Keratinocyte (primary cell): ENCODE measurements around the gene WNT10A. TPM values are rescaled to one million over a fixed set of nuclear protein-coding genes. Genes with fewer than 3 reads are reported as not detected.

ENCODE experiments used
- DNase-seq: peaks from one replicate; pipeline ENCODE4 v3.0.0-alpha.2; 2011; ENCODE audit warnings: low read depth, missing footprints, low spot score
- FAIRE-seq: peaks from 2 replicates; lab custom pipeline; 2011; peaks lifted over from hg19 to GRCh38; lab: Jason Lieb, UNC
- H2AFZ ChIP-seq: 2 replicates; pipeline ENCODE4 v1.6.0; 2012; ENCODE audit warnings: low read length, control low read depth, inconsistent platforms; ENCODE audit not compliant: control insufficient read depth
- H3K27ac ChIP-seq: 2 replicates; pipeline ENCODE4 v1.5.1; 2011; ENCODE audit warnings: low read length; ENCODE audit not compliant: control insufficient read depth, insufficient read depth
- H3K27me3 ChIP-seq: 3 replicates; pipeline ENCODE4 v1.6.0; 2011; ENCODE audit warnings: low read length; ENCODE audit not compliant: control insufficient read depth, insufficient read depth; ENCODE audit errors: extremely low read depth
- H3K36me3 ChIP-seq, 2 experiments: 2 replicates in 1 of 2; 3 replicates in 1 of 2; pipeline ENCODE4 v1.5.1; 2011; ENCODE audit warnings: low read length in 2 of 2, mild to moderate bottlenecking in 1 of 2; ENCODE audit not compliant: control insufficient read depth in 2 of 2, insufficient read depth in 2 of 2; ENCODE audit errors: extremely low read depth in 1 of 2
- H3K4me1 ChIP-seq: 3 replicates; pipeline ENCODE4 v1.5.1; 2011; ENCODE audit warnings: low read length; ENCODE audit not compliant: control insufficient read depth, insufficient read depth; ENCODE audit errors: extremely low read depth
- H3K4me2 ChIP-seq: 3 replicates; pipeline ENCODE4 v1.6.0; 2011; ENCODE audit warnings: low read depth, low read length; ENCODE audit not compliant: control insufficient read depth, insufficient read depth; ENCODE audit errors: extremely low read depth
- H3K4me3 ChIP-seq, 3 experiments: fragments of 200-600 bp in 1 of 3; sonication (generic) in 1 of 3; 2 replicates in 2 of 3; 3 replicates in 1 of 3; pipeline ENCODE4 v1.5.1; 2011 to 2016; ENCODE audit warnings: low read length in 3 of 3, mild to moderate bottlenecking in 3 of 3, control low read depth in 2 of 3, inconsistent platforms in 1 of 3, low read depth in 1 of 3, mixed read lengths in 1 of 3, mixed run types in 1 of 3, moderate library complexity in 1 of 3; ENCODE audit not compliant: control insufficient read depth in 2 of 3, insufficient read depth in 2 of 3; ENCODE audit errors: extremely low read depth in 1 of 3
- H3K79me2 ChIP-seq: 2 replicates; pipeline ENCODE4 v1.6.0; 2012; ENCODE audit warnings: low read length; ENCODE audit not compliant: control insufficient read depth, insufficient read depth
- H3K9ac ChIP-seq: 3 replicates; pipeline ENCODE4 v1.6.0; 2011; ENCODE audit warnings: low read length; ENCODE audit not compliant: control insufficient read depth, insufficient read depth; ENCODE audit errors: extremely low read depth
- H3K9me1 ChIP-seq: 3 replicates; pipeline ENCODE4 v1.6.0; 2011; ENCODE audit warnings: low read length; ENCODE audit not compliant: control insufficient read depth, insufficient read depth; ENCODE audit errors: extremely low read depth
- H3K9me3 ChIP-seq: 2 replicates; pipeline ENCODE4 v1.5.1; 2012; ENCODE audit warnings: low read depth, low read length; ENCODE audit not compliant: control insufficient read depth
- H4K20me1 ChIP-seq: 3 replicates; pipeline ENCODE4 v1.6.0; 2011; ENCODE audit warnings: low read length; ENCODE audit not compliant: control insufficient read depth, insufficient read depth; ENCODE audit errors: extremely low read depth
- EZH2 ChIP-seq: IDR thresholded peaks from one replicate; pipeline ENCODE4 v1.6.1; 2012; ENCODE audit warnings: inconsistent platforms, mild to moderate bottlenecking, low read length, moderate library complexity
- dilution Hi-C: fragments of 300-500 bp; cut with MboI; formaldehyde crosslinking; loops from one replicate; pipeline ENCODE4 v1.7.0; 2020; ENCODE audit warnings: low sequenced_read_pairs; ENCODE audit not compliant: extremely low pct_ligation_motif_present
- polyA plus RNA-seq, 5 experiments: library from polyadenylated mRNA; depleted of rRNA in 3 of 5; stranded (reverse) in 3 of 5; stranded (forward) in 1 of 5; unstranded in 1 of 5; fragments of >200 nt; gene quantifications; 1 replicate in 1 of 5; 2 replicates in 3 of 5; 3 replicates in 1 of 5; pipeline versions ENCODE4 v1.2.1 to v1.2.3, GENCODE V29; 2011 to 2012; ENCODE audit warnings: missing spikeins in 2 of 5, low read depth in 1 of 5, low replicate concordance in 1 of 5
- TF ChIP-seq, protein P1 (sequence below), 3 experiments: IDR thresholded peaks in 1 of 3; conservative IDR thresholded peaks in 1 of 3; optimal IDR thresholded peaks in 1 of 3; 2 replicates in 2 of 3; 3 replicates in 1 of 3; pipeline versions ENCODE3 to v1.5.1; 2011; ENCODE audit warnings: low read length in 3 of 3, mild to moderate bottlenecking in 3 of 3, moderate library complexity in 2 of 3, control low read depth in 1 of 3, inconsistent platforms in 1 of 3; ENCODE audit not compliant: insufficient read depth in 2 of 3; ENCODE audit errors: extremely low read depth in 1 of 3

Gene WNT10A
- polyA plus RNA-seq, 1 donor (not counting 4 experiments of a cell fraction or from before 2014, with no cell fraction given): 2.1 TPM

- H2AFZ ChIP-seq: no peak overlapping the region
- no peak for FAIRE-seq
- peaks cover 7% of the 10 kb centered on the region for H3K4me1 ChIP-seq
- no peaks in the 10 kb centered on the region for H3K9me3 ChIP-seq
- no peaks in the 10 kb centered on the region for H4K20me1 ChIP-seq
- no peak for DNase-seq
- no peak overlapping the region for H3K4me2 ChIP-seq
- no peaks in the 10 kb centered on the region for H3K79me2 ChIP-seq
- H3K9ac ChIP-seq: no peak overlapping the region
- no peaks in the 10 kb centered on the region for H3K27me3 ChIP-seq
- no peak overlapping the region for H3K4me3 ChIP-seq
- dilution Hi-C loops: no loop called here
- TF ChIP-seq, protein P1, sequence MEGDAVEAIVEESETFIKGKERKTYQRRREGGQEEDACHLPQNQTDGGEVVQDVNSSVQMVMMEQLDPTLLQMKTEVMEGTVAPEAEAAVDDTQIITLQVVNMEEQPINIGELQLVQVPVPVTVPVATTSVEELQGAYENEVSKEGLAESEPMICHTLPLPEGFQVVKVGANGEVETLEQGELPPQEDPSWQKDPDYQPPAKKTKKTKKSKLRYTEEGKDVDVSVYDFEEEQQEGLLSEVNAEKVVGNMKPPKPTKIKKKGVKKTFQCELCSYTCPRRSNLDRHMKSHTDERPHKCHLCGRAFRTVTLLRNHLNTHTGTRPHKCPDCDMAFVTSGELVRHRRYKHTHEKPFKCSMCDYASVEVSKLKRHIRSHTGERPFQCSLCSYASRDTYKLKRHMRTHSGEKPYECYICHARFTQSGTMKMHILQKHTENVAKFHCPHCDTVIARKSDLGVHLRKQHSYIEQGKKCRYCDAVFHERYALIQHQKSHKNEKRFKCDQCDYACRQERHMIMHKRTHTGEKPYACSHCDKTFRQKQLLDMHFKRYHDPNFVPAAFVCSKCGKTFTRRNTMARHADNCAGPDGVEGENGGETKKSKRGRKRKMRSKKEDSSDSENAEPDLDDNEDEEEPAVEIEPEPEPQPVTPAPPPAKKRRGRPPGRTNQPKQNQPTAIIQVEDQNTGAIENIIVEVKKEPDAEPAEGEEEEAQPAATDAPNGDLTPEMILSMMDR (optimal IDR thresholded peaks at IDR 0.05 in 1 of 3, IDR thresholded peaks at IDR 0.05 in 1 of 3, conservative IDR thresholded peaks at IDR 0.05 in 1 of 3; ENCODE audit: extremely low read depth in 1 of 3, insufficient read depth in 2 of 3, low read length in 3 of 3): no peak
- TF ChIP-seq EZH2: no peak
- H3K27ac ChIP-seq: no peak overlapping the region
- no peaks in the 10 kb centered on the region for H3K9me1 ChIP-seq
- H3K36me3 ChIP-seq: no peaks in the 10 kb centered on the region
Measured at GRCh38 chr2:218902427-218902826, 21.8 kb downstream of the WNT10A start.

DNA sequence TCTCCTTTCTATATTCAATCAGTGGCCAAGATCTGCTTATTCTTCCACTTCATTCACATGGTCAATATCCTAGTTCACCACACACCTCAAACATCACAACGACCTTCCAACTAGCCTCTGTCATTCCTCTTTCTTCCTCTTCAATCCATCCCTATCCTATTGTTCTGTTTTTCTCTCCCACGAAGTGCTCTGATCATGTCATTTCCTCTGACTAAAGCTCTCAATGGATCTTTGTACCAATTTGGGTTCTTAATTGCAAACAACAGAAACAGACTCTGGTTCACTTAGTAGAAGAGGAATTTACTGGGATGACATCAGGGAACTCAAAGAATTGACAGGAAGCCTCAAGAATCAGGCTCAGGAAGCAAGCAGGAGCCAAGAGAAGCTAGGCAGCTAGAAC, 23.5 kb downstream of the WNT10A start:
- Histone ChIP-seq H4K20me1 (no peaks in the 10 kb centered on the region), H2AFZ (no peak overlapping the region), H3K4me2 (no peak overlapping the region), H3K27me3 (no peaks in the 10 kb centered on the region), H3K4me3 (no peak overlapping the region), H3K4me1 (peaks cover 3% of the 10 kb centered on the region), H3K27ac (no peak overlapping the region), H3K79me2 (no peaks in the 10 kb centered on the region), H3K9me1 (no peaks in the 10 kb centered on the region), H3K9ac (no peak overlapping the region), H3K9me3 (no peaks in the 10 kb centered on the region), H3K36me3 (no peaks in the 10 kb centered on the region)
- FAIRE-seq (no peak), DNase-seq (no peak)
- dilution Hi-C loops: no loop called here
- no peak for TF ChIP-seq EZH2
- TF ChIP-seq, protein P1 (optimal IDR thresholded peaks at IDR 0.05 in 1 of 3, IDR thresholded peaks at IDR 0.05 in 1 of 3, conservative IDR thresholded peaks at IDR 0.05 in 1 of 3; ENCODE audit: extremely low read depth in 1 of 3, insufficient read depth in 2 of 3, low read length in 3 of 3): no peak
